Mesothelial cell of epicardium (in vitro differentiated cells): ENCODE data around the gene PTER. TPM values are rescaled to one million over a fixed set of nuclear protein-coding genes. Genes with fewer than 3 reads are reported as not detected.

Experiments
- total RNA-seq: library from RNA; stranded (reverse); gene quantifications from 3 replicates; pipeline ENCODE4 v1.2.1, GENCODE V29; 2021

PTER gene
- total RNA-seq, 1 donor from 2014 or later: 9.4 TPM

Other genes starting within 250 kb of the PTER start
- not detected in 3 replicates for gene C1QL3, start 84.9 kb downstream of the PTER start, total RNA-seq